ENCODE data around the gene ZNF473. TPM values are rescaled to one million over a fixed set of nuclear protein-coding genes. Genes with fewer than 3 reads are reported as not detected.

The ZNF473 gene
- total RNA-seq, 4 donors from 2014 or later = 3.6 to 14.9 (median 4.5) TPM

DNA sequence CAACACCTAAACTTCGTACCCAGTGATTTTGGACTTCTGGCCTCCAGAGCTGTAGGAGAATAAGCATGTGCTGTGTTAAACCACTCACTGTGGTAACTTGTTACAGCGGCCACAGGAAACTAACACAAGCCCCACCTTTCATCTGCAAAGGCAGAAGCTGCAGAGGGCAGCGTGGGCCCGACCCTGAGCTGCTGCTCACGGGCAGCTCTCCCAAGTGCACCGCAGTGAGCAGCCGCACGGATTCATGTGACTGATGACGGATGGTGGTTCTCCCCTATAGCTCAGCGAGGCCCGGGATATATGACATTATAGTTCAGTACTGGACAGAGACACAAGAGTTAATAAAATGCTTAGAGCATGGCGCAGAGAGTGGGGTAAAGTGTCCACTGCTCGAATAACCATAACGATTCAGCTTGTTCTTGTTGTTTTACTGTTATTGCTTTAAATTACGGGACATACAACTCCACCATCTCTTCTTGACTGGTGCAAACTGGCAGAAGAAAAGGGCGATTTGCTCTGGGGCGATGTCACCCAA, 22.5 kb upstream of the ZNF473 start:
- Histone ChIP-seq H3K4me3 (no peak overlapping the region), H3K4me1 (peaks cover 6 to 29% (median 8%) of the 10 kb centered on the region in 3 donors), H3K27me3 (no peaks in the 10 kb centered on the region), H3K27ac (peak overlapping the region in 2 of 4 donors; percentile 16 to 74), H3K36me3 (peaks cover 31 to 100% (median 48%) of the 10 kb centered on the region in 3 donors), H3K9me3 (no peaks in the 10 kb centered on the region)
- TF ChIP-seq, protein P1, sequence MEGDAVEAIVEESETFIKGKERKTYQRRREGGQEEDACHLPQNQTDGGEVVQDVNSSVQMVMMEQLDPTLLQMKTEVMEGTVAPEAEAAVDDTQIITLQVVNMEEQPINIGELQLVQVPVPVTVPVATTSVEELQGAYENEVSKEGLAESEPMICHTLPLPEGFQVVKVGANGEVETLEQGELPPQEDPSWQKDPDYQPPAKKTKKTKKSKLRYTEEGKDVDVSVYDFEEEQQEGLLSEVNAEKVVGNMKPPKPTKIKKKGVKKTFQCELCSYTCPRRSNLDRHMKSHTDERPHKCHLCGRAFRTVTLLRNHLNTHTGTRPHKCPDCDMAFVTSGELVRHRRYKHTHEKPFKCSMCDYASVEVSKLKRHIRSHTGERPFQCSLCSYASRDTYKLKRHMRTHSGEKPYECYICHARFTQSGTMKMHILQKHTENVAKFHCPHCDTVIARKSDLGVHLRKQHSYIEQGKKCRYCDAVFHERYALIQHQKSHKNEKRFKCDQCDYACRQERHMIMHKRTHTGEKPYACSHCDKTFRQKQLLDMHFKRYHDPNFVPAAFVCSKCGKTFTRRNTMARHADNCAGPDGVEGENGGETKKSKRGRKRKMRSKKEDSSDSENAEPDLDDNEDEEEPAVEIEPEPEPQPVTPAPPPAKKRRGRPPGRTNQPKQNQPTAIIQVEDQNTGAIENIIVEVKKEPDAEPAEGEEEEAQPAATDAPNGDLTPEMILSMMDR (IDR thresholded peaks at IDR 0.05) = no peak
- DNase-seq = no peak
- WGBS, 2 donors = 91 to 93% methylated on average over 17 of the region's 17 CpGs
- intact Hi-C loops (cut with DNase I) = no loop called here

DNA sequence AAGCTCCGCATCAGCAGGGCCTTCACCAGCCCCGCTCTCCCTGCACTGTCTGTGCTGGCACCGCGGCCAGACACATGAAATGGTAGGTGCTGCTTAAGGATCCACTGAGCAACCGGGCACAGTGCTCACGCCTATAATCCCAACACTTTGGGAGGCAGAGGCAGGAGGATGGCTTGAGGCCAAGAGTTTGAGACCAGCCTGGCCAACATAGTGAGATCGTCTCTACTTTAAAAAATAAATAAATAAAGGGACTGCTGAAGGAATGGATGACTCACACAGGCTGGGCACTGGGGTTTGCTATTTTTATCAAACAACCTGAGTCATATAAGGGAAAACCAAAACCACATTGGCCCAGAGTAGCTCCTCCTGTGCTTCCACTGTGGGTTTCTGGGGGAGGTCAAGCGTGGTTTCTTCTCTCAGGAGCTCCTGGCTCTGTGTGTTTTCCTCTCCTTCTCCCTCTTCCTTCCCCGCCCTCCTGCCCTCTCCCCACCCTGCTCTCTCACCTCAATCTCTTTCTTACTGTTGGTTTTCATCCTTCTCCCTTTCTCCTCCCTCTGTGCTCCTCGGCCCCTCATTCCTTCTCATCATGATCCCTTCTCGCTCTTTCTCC, 21.9 kb upstream of the ZNF473 start:
- DNase-seq = no peak
- H3K27me3 ChIP-seq = no peaks in the 10 kb centered on the region
- TF ChIP-seq, protein P1 (IDR thresholded peaks at IDR 0.05) = no peak
- no peak for TF ChIP-seq POLR2A (IDR thresholded peaks at IDR 0.05)
- H3K36me3 ChIP-seq = peaks cover 37 to 100% (median 49%) of the 10 kb centered on the region in 3 donors
- peaks cover 6 to 29% (median 8%) of the 10 kb centered on the region in 3 donors for H3K4me1 ChIP-seq
- no peak overlapping the region for H3K4me3 ChIP-seq
- intact Hi-C loops (cut with DNase I) = no loop called here
- 55 to 65% methylated on average over 8 to 9 of the region's 11 CpGs for WGBS, 2 donors
- peak overlapping the region in 3 of 4 donors; percentile 66 to 74 (median 66) for H3K27ac ChIP-seq
- no peaks in the 10 kb centered on the region for H3K9me3 ChIP-seq

DNA sequence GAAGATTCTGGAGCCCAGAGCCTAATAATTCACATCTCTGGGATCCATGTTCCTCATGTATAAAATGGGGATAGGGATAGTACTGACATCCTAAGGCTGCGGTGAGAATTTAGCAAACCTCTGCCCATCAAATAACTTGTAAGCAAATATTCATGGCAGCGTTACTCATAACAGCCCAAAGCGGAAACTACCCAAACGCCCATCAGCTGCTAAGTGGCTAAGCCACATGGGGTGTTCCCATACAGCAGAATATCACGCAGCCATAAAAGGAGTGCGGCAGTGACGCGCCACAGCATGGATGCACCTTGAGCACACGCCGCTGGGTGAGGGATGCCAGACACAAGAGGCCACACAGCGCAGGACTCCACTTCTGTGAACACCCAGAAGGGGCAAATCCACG, 20.4 kb upstream of the ZNF473 start:
- Histone ChIP-seq H3K9me3 (no peaks in the 10 kb centered on the region), H3K27me3 (no peaks in the 10 kb centered on the region), H3K27ac (no peak overlapping the region), H3K36me3 (peaks cover 34 to 100% (median 35%) of the 10 kb centered on the region in 3 donors), H3K4me3 (no peak overlapping the region), H3K4me1 (peaks cover 6 to 29% (median 8%) of the 10 kb centered on the region in 3 donors)
- intact Hi-C loops (cut with DNase I) = no loop called here
- WGBS, 2 donors = 83 to 93% methylated on average over 10 to 12 of the region's 12 CpGs
- TF ChIP-seq, protein P1 (IDR thresholded peaks at IDR 0.05) = no peak
- no peak for TF ChIP-seq POLR2A (IDR thresholded peaks at IDR 0.05)
- DNase-seq = no peak

DNA sequence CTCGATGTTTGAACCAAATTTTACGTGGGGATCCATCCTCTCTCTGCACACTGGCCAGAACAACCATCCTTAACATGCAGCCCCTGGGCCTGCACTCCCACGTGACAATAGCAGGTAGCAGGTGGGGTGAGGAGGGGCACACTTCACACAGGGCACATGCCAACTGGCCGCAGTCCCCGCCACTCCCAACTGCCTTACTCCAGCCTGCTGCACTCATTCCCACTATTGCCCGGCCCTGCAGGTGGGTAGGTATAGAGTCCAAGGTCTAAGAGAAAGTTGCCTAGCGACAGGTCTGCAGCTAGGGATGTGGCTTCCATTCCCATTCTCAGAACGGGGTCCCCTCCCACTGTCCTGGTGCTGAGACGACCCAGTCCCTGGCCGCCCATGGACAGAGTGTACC, 18.6 kb upstream of the ZNF473 start:
- no peaks in the 10 kb centered on the region for H3K27me3 ChIP-seq
- H3K27ac ChIP-seq = no peak overlapping the region
- DNase-seq = no peak
- H3K36me3 ChIP-seq = peaks cover 26 to 100% (median 32%) of the 10 kb centered on the region in 3 donors
- intact Hi-C loops (cut with DNase I) = no loop called here
- no peak for TF ChIP-seq POLR2A (IDR thresholded peaks at IDR 0.05)
- TF ChIP-seq, protein P1 (IDR thresholded peaks at IDR 0.05) = no peak
- 91 to 98% methylated on average over 5 of the region's 10 CpGs for WGBS, 2 donors
- H3K4me1 ChIP-seq = peaks cover 6 to 29% (median 8%) of the 10 kb centered on the region in 3 donors
- no peak overlapping the region for H3K4me3 ChIP-seq
- no peaks in the 10 kb centered on the region for H3K9me3 ChIP-seq

DNA sequence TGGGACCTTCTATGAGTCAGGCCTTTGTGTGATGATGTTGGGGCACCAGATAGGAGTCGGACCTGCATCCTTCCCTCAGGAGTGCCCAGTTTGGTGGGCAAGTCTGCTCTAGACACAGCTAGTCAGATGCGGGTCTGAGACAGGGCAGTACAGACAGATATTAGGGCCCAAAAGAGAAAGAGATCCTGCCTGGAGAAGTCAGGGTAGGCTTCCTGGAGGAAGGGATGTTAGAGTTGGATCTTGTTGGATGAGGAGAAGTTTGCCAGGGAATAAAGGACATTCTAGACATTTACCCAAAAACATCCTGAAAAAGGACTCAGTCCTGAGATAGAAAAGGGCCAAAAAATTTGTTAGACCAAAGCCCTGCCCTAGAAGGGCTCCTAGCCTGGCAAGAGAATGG, 17.9 kb upstream of the ZNF473 start:
- peaks cover 6 to 25% (median 8%) of the 10 kb centered on the region in 3 donors for H3K4me1 ChIP-seq
- 79 to 100% methylated on average over 2 of the region's 2 CpGs for WGBS, 2 donors
- H3K27ac ChIP-seq = no peak overlapping the region
- TF ChIP-seq, protein P1 (IDR thresholded peaks at IDR 0.05) = no peak
- peaks cover 26 to 100% (median 30%) of the 10 kb centered on the region in 3 donors for H3K36me3 ChIP-seq
- intact Hi-C loops (cut with DNase I) = no loop called here
- no peaks in the 10 kb centered on the region for H3K27me3 ChIP-seq
- DNase-seq = no peak
- H3K4me3 ChIP-seq = no peak overlapping the region
- no peaks in the 10 kb centered on the region for H3K9me3 ChIP-seq

Measured in esophagus squamous epithelium (tissue), 5 donors.